ENCODE measurements around the gene OR2V2. TPM values are rescaled to one million over a fixed set of nuclear protein-coding genes. Genes with fewer than 3 reads are reported as not detected.
"Not testable (repeated sequence)": the region's sequence is repeated elsewhere in the genome, so short reads cannot be mapped to it uniquely, and the experiment has no call there.

The OR2V2 gene
- total RNA-seq, 2 experiments from 2014 or later: not detected

- Mint-ChIP-seq H3K27me3 (peaks cover 81% of the 10 kb centered on the region), H3K4me1 (ENCODE audit: low read depth) (no peaks in the 10 kb centered on the region), H3K9me3 (no peaks in the 10 kb centered on the region), H3K4me3 (no peak overlapping the region), H3K36me3 (ENCODE audit: low read depth) (no peaks in the 10 kb centered on the region), H3K27ac (no peak overlapping the region)
- CTCF ChIA-PET: no interaction called here
- no peak for DNase-seq
- Histone ChIP-seq H3K4me3 (ENCODE audit: low read length) (no peak overlapping the region), H3K9me3 (ENCODE audit: control insufficient read depth in 1 of 2, insufficient read depth in 1 of 2, low read length in 2 of 2) (peaks cover 0 to 9% of the 10 kb centered on the region in 2 experiments), H3K27ac (ENCODE audit: low read depth in 1 of 2, low read length in 2 of 2) (no peak overlapping the region), H3K27me3 (ENCODE audit: control insufficient read depth in 1 of 2, insufficient read depth in 2 of 2, low read length in 2 of 2) (peaks cover 16 to 44% of the 10 kb centered on the region in 2 experiments), H3K36me3 (ENCODE audit: insufficient read depth, low read length) (no peaks in the 10 kb centered on the region), H3K4me1 (ENCODE audit: insufficient read depth, low read length) (no peaks in the 10 kb centered on the region)
- no peak for TF ChIP-seq CTCF (IDR thresholded peaks at IDR 0.05)
- intact Hi-C loops (cut with DNase I, micrococcal nuclease): no loop called here
- POLR2A ChIA-PET: no interaction called here
- no peak for ATAC-seq (ENCODE audit: poor library complexity)
These were observed 19.3 kb upstream of the OR2V2 start for GRCh38 chr5:181127907-181128626.

GRCh38 chr5:181129601-181130000 is 17.8 kb upstream of the OR2V2 start:
- H3K36me3 ChIP-seq (ENCODE audit: insufficient read depth, low read length): no peaks in the 10 kb centered on the region

GRCh38 chr5:181130081-181130480 is 17.3 kb upstream of the OR2V2 start:
- H3K9me3 ChIP-seq (ENCODE audit: control insufficient read depth in 1 of 2, insufficient read depth in 1 of 2, low read length in 2 of 2); DNase-seq; H3K9me3 Mint-ChIP-seq; ATAC-seq (ENCODE audit: poor library complexity); H3K36me3 ChIP-seq (ENCODE audit: insufficient read depth, low read length); POLR2A ChIA-PET; H3K4me1 Mint-ChIP-seq (ENCODE audit: low read depth); H3K36me3 Mint-ChIP-seq (ENCODE audit: low read depth); CTCF ChIA-PET; H3K27ac Mint-ChIP-seq; H3K4me3 Mint-ChIP-seq; H3K4me3 ChIP-seq (ENCODE audit: low read length); H3K27ac ChIP-seq (ENCODE audit: low read depth in 1 of 2, low read length in 2 of 2); intact Hi-C loops (cut with DNase I, micrococcal nuclease); H3K4me1 ChIP-seq (ENCODE audit: insufficient read depth, low read length): not testable (repeated sequence)
- peaks cover 12 to 33% of the 10 kb centered on the region in 2 experiments for H3K27me3 ChIP-seq (ENCODE audit: control insufficient read depth in 1 of 2, insufficient read depth in 2 of 2, low read length in 2 of 2)
- peaks cover 73% of the 10 kb centered on the region for H3K27me3 Mint-ChIP-seq

More at GRCh38 chr5:181129601-181130000, 17.8 kb upstream of the OR2V2 start:
- Mint-ChIP-seq H3K27me3 (peaks cover 76% of the 10 kb centered on the region), H3K36me3 (ENCODE audit: low read depth) (no peaks in the 10 kb centered on the region), H3K4me3 (no peak overlapping the region), H3K27ac (no peak overlapping the region), H3K4me1 (ENCODE audit: low read depth) (no peaks in the 10 kb centered on the region), H3K9me3 (no peaks in the 10 kb centered on the region)
- Histone ChIP-seq H3K27ac (ENCODE audit: low read depth in 1 of 2, low read length in 2 of 2) (no peak overlapping the region), H3K9me3 (ENCODE audit: control insufficient read depth in 1 of 2, insufficient read depth in 1 of 2, low read length in 2 of 2) (peaks cover 0 to 5% of the 10 kb centered on the region in 2 experiments), H3K27me3 (ENCODE audit: control insufficient read depth in 1 of 2, insufficient read depth in 2 of 2, low read length in 2 of 2) (peaks cover 12 to 36% of the 10 kb centered on the region in 2 experiments), H3K4me3 (ENCODE audit: low read length) (no peak overlapping the region), H3K4me1 (ENCODE audit: insufficient read depth, low read length) (no peaks in the 10 kb centered on the region)
- TF ChIP-seq CTCF (IDR thresholded peaks at IDR 0.05): no peak
- POLR2A ChIA-PET: no interaction called here
- CTCF ChIA-PET: no interaction called here
- ATAC-seq (ENCODE audit: poor library complexity) (no peak), DNase-seq (no peak)
- intact Hi-C loops (cut with DNase I, micrococcal nuclease): no loop called here
